Stomach (tissue), 4 donors: Measurements from ENCODE around the gene LAMB3.
A peak's percentile ranks its signal among the peaks of the same experiment; 100 is the strongest.

Experiments
- POLR2A ChIP-seq, 4 donors: fragments of 450-650 bp; IDR thresholded peaks; one replicate each; pipeline ENCODE4 v1.6.1; 2016; ENCODE audit warnings: antibody characterized with exemption in 4 of 4, control low read depth in 2 of 4, mild to moderate bottlenecking in 1 of 4, moderate library complexity in 1 of 4
- POLR2AphosphoS5 ChIP-seq, 3 donors: sonication (generic); formaldehyde crosslinking; IDR thresholded peaks; one replicate each; pipeline ENCODE4 v1.6.1; 2016; ENCODE audit warnings: antibody characterized with exemption in 3 of 3
- TF ChIP-seq, protein P1 (sequence below), 7 experiments: fragments of 450-650 bp in 4 of 7; fragments of 200-600 bp in 3 of 7; sonication (generic) in 3 of 7; IDR thresholded peaks; one replicate each; pipeline ENCODE4 v1.5.1; 2016 to 2019; ENCODE audit warnings: antibody characterized with exemption in 7 of 7, control low read depth in 2 of 7, mild to moderate bottlenecking in 1 of 7

DNA sequence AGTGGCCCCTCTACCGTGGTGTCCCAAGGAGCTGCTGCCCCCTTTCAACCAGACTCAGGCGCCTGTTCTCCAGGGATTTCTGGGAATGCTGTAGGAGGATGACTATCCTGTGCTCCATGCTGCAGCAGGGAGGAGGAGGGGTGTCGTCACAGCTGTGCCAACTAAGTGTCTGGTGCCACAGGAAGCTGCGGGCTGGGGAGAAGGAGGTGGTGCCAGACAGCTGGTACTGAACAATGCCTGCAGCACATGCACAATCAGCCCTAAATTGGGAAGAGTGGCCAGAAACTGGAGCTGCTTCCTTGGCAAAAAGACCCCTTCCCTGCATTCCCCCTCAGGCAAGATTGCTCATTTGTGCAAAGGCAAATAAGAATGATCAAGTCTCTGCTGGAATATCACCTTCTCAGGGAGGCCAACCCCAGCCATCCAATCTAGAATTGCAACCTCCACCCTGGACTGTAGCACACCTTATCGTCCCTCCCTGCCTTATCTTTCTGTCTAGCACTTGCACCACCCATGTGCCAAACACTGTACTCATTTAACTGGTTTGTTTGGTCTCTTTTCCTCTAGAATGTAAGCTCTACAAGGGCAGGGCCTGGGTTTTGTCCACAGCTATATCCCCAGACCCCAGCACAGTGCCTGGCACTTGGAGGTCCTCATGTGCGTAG, 33.3 kb downstream of the LAMB3 start:
- TF ChIP-seq POLR2AphosphoS5 (IDR thresholded peaks at IDR 0.05) = peak in 1 of 3 donors; percentile 69
- TF ChIP-seq, protein P1, sequence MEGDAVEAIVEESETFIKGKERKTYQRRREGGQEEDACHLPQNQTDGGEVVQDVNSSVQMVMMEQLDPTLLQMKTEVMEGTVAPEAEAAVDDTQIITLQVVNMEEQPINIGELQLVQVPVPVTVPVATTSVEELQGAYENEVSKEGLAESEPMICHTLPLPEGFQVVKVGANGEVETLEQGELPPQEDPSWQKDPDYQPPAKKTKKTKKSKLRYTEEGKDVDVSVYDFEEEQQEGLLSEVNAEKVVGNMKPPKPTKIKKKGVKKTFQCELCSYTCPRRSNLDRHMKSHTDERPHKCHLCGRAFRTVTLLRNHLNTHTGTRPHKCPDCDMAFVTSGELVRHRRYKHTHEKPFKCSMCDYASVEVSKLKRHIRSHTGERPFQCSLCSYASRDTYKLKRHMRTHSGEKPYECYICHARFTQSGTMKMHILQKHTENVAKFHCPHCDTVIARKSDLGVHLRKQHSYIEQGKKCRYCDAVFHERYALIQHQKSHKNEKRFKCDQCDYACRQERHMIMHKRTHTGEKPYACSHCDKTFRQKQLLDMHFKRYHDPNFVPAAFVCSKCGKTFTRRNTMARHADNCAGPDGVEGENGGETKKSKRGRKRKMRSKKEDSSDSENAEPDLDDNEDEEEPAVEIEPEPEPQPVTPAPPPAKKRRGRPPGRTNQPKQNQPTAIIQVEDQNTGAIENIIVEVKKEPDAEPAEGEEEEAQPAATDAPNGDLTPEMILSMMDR (IDR thresholded peaks at IDR 0.05) = no peak
- no peak for TF ChIP-seq POLR2A (IDR thresholded peaks at IDR 0.05)
